ENCODE measurements around the gene DIAPH3. TPM values are rescaled to one million over a fixed set of nuclear protein-coding genes. Genes with fewer than 3 reads are reported as not detected.

The DIAPH3 gene
- total and polyA plus RNA-seq, 8 donors = 3.3 to 19.1 (median 10.6) TPM

DNA sequence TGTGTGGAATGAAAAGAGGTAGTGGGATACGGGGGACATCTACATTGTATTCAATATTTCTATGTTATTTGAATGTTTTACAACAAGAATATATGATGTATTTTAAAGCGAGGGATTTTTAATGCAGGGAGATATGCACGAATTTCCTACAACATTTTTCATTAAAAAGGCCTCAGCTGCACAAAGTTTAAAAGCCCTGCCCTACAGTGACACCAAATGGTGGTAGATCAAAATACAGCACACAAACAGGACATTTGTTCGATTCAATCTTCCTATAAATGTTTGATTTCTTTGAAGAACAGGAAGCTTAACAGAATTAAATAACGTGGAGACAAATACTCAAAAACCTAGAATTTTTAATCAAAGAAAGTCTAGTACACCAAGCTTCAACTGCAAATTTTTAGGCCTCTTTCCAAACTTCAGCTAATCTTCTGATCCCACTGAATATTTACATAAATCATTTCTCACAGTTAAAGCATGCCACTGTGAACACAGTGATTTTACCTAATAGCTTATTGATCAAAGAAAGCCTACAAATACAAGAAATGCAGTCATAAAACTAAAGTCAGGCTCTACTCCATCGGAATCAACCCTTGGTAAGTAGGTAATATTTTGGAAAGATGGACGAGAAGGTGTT is 257.2 kb downstream of the DIAPH3 start:
- H3K4me1 ChIP-seq = no peaks in the 10 kb centered on the region
- H3K9me3 ChIP-seq = no peaks in the 10 kb centered on the region
- DNase-seq (peak in 1 of 4 donors; percentile 44), ATAC-seq (peak; percentile 65)
- H3K27me3 ChIP-seq = no peaks in the 10 kb centered on the region
- TF ChIP-seq CTCF (IDR thresholded peaks at IDR 0.05) = peak in 1 of 2 donors; percentile 45
- H3K36me3 ChIP-seq = no peaks in the 10 kb centered on the region
- H3K27ac ChIP-seq = no peak overlapping the region
- no peak overlapping the region for H3K4me3 ChIP-seq
- intact Hi-C loops (cut with DNase I) = loop anchor here in 1 of 2 donors (10.0 kb wide), 1 partner anchor 222 kb away; no protein-coding TSS in a partner anchor

- intact Hi-C loops (cut with DNase I) = loop anchor here in 1 of 2 donors (10.0 kb wide), 1 partner anchor 216 kb away; no protein-coding TSS in a partner anchor
- no peaks in the 10 kb centered on the region for H3K4me1 ChIP-seq
- H3K9me3 ChIP-seq = no peaks in the 10 kb centered on the region
- ATAC-seq = no peak
- no peak for TF ChIP-seq CTCF (IDR thresholded peaks at IDR 0.05)
- DNase-seq = no peak
- H3K27me3 ChIP-seq = no peaks in the 10 kb centered on the region
- H3K36me3 ChIP-seq = no peaks in the 10 kb centered on the region
- no peak overlapping the region for H3K4me3 ChIP-seq
- no peak overlapping the region for H3K27ac ChIP-seq
Observed at GRCh38 chr13:59901191-59901590, 262.5 kb downstream of the DIAPH3 start.

DNA sequence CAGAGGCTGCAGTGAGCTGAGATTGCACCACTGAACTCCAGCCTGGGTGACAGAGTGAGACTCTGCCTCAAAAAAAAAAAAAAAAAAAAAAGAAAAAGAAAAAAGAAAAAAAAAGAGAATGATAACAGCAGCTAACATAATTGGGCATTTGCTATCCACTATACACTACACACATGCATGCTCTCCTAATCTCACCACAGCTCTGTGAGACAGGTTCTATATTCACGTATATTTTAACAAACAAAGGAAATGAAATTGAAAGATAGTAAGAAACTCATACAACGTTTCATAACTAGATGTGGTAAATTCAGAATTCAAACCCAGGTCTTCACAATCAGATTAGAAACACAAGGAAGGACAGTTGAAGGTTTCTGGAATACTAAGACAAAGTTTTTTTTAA is 265.7 kb downstream of the DIAPH3 start:
- no peak overlapping the region for H3K27ac ChIP-seq
- ATAC-seq = no peak
- no peak overlapping the region for H3K4me3 ChIP-seq
- no peak for TF ChIP-seq CTCF (IDR thresholded peaks at IDR 0.05)
- no peak for DNase-seq
- no peaks in the 10 kb centered on the region for H3K36me3 ChIP-seq
- H3K4me1 ChIP-seq = no peaks in the 10 kb centered on the region
- no peaks in the 10 kb centered on the region for H3K27me3 ChIP-seq
- no peaks in the 10 kb centered on the region for H3K9me3 ChIP-seq
- intact Hi-C loops (cut with DNase I) = no loop called here

DNA sequence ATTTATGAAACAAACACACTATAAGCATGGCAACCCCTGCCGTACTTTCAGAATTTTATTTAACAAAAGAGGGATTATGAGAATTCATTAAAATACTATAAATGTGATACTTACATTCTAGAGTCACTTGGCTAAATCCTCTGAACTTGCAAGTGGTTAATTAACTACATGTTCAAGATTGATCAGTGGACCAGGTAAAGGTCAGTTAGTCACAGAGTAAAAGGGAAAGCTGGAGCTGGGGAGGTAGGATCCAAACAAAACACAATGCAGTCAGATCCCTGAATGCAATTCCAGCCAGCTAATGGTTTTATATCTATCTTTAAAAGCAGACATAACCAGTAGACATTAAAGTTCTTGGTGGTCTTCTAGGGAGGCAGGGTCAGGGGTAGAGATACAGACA is 270.5 kb downstream of the DIAPH3 start:
- intact Hi-C loops (cut with DNase I) = no loop called here
- Histone ChIP-seq H3K36me3 (no peaks in the 10 kb centered on the region), H3K4me1 (no peaks in the 10 kb centered on the region), H3K27ac (no peak overlapping the region), H3K27me3 (no peaks in the 10 kb centered on the region), H3K9me3 (no peaks in the 10 kb centered on the region), H3K4me3 (no peak overlapping the region)
- ATAC-seq (no peak), DNase-seq (no peak)
- no peak for TF ChIP-seq CTCF (IDR thresholded peaks at IDR 0.05)

- ATAC-seq = no peak
- intact Hi-C loops (cut with DNase I) = no loop called here
- H3K27me3 ChIP-seq = no peaks in the 10 kb centered on the region
- no peak for TF ChIP-seq CTCF (IDR thresholded peaks at IDR 0.05)
- no peaks in the 10 kb centered on the region for H3K9me3 ChIP-seq
- H3K4me3 ChIP-seq = no peak overlapping the region
- no peaks in the 10 kb centered on the region for H3K4me1 ChIP-seq
- no peak for DNase-seq
- no peak overlapping the region for H3K27ac ChIP-seq
- H3K36me3 ChIP-seq = no peaks in the 10 kb centered on the region
Observed at GRCh38 chr13:59891053-59891452, 272.7 kb downstream of the DIAPH3 start.

Measured in left lung (tissue), 10 donors.